Bronchial epithelial cell (primary cell): ENCODE data around the gene ACAT2. TPM values are rescaled to one million over a fixed set of nuclear protein-coding genes. Genes with fewer than 3 reads are reported as not detected.
A peak's percentile ranks its signal among the peaks of the same experiment; 100 is the strongest.
"Not testable (repeated sequence)": the region's sequence is repeated elsewhere in the genome, so short reads cannot be mapped to it uniquely, and the experiment has no call there.

Source experiments
- DNase-seq: peaks from one replicate; pipeline ENCODE4 v3.0.0-alpha.2; 2010; ENCODE audit warnings: low read depth
- FAIRE-seq: peaks from 2 replicates; lab custom pipeline; 2011; peaks lifted over from hg19 to GRCh38; lab: Jason Lieb, UNC
- H3K27me3 ChIP-seq: 2 replicates; pipeline ENCODE4 v1.5.1; 2011; ENCODE audit warnings: low read length; ENCODE audit not compliant: control insufficient read depth, insufficient read depth
- H3K36me3 ChIP-seq: 2 replicates; pipeline ENCODE4 v1.5.1; 2011; ENCODE audit warnings: low read length; ENCODE audit not compliant: control insufficient read depth, insufficient read depth
- H3K4me3 ChIP-seq: 2 replicates; pipeline ENCODE4 v1.5.1; 2011; ENCODE audit warnings: mild to moderate bottlenecking, low read depth, low read length, control low read depth
- CTCF ChIP-seq: IDR thresholded peaks from 2 replicates; pipeline ENCODE4 v1.5.1; 2011; ENCODE audit warnings: mild to moderate bottlenecking, moderate library complexity, low read length, control low read depth, inconsistent platforms; ENCODE audit not compliant: insufficient read depth, severe bottlenecking
- total RNA-seq: library from RNA; depleted of rRNA; stranded (reverse); fragments of >200 nt; gene quantifications from 2 replicates; pipeline ENCODE4 v1.2.1, GENCODE V29; 2014

ACAT2 gene
- total RNA-seq, 1 donor from 2014 or later: 42.9 TPM

- Histone ChIP-seq H3K27me3 (no peaks in the 10 kb centered on the region), H3K4me3 (peak overlapping the region; percentile 91), H3K36me3 (peaks cover 4% of the 10 kb centered on the region)
- no peak for DNase-seq
- TF ChIP-seq CTCF: no peak
- FAIRE-seq: no peak
Measured at GRCh38 chr6:159788276-159788675, 26.4 kb downstream of the ACAT2 start.

GRCh38 chr6:159788753-159789376, 27.0 kb downstream of the ACAT2 start:
- FAIRE-seq: no peak
- no peak for TF ChIP-seq CTCF
- peak; percentile 22 for DNase-seq
- H3K36me3 ChIP-seq: peaks cover 4% of the 10 kb centered on the region
- no peaks in the 10 kb centered on the region for H3K27me3 ChIP-seq
- peak overlapping the region; percentile 91 for H3K4me3 ChIP-seq

- peak within 1 kb of the TSS; percentile 91 for H3K4me3 ChIP-seq
- no peak for TF ChIP-seq CTCF
- peaks cover 4% of the 10 kb centered on the region for H3K36me3 ChIP-seq
- DNase-seq (peak; percentile 99), FAIRE-seq (no peak)
- no peaks in the 10 kb centered on the region for H3K27me3 ChIP-seq
Measured at GRCh38 chr6:159789377-159790148, 27.7 kb downstream of the ACAT2 start, which contains the start of gene TCP1. TSS of gene TCP1 (minus strand) at chr6:159789602. CDS start at chr6:159789468, 134 bp downstream.

- peak within 1 kb of the TSS; percentile 91 for H3K4me3 ChIP-seq
- FAIRE-seq: no peak
- DNase-seq: peak; percentile 93
- H3K27me3 ChIP-seq: no peaks in the 10 kb centered on the region
- H3K36me3 ChIP-seq: peaks cover 4% of the 10 kb centered on the region
- no peak for TF ChIP-seq CTCF
Measured at GRCh38 chr6:159790149-159790955, 28.5 kb downstream of the ACAT2 start, which contains the start of gene MRPL18. TSS of gene MRPL18 (plus strand) at chr6:159790467. CDS start at chr6:159790588, 121 bp downstream.

- Histone ChIP-seq H3K27me3 (no peaks in the 10 kb centered on the region), H3K36me3 (peaks cover 4% of the 10 kb centered on the region), H3K4me3 (peak overlapping the region; percentile 47)
- no peak for FAIRE-seq
- DNase-seq: peak; percentile 20
- no peak for TF ChIP-seq CTCF
Measured at GRCh38 chr6:159790956-159791598, 29.2 kb downstream of the ACAT2 start.

GRCh38 chr6:159794976-159795375, 33.1 kb downstream of the ACAT2 start:
- not testable (repeated sequence) for H3K4me3 ChIP-seq, DNase-seq, H3K36me3 ChIP-seq, FAIRE-seq, H3K27me3 ChIP-seq
